GM19238 (cell line): ENCODE results near the gene HABP4.

Experiments
- DNase-seq: peaks from one replicate; pipeline ENCODE4 v3.0.0; 2011; ENCODE audit warnings: low spot score; ENCODE audit not compliant: insufficient read length

HABP4 gene, protein sequence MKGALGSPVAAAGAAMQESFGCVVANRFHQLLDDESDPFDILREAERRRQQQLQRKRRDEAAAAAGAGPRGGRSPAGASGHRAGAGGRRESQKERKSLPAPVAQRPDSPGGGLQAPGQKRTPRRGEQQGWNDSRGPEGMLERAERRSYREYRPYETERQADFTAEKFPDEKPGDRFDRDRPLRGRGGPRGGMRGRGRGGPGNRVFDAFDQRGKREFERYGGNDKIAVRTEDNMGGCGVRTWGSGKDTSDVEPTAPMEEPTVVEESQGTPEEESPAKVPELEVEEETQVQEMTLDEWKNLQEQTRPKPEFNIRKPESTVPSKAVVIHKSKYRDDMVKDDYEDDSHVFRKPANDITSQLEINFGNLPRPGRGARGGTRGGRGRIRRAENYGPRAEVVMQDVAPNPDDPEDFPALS

DNA sequence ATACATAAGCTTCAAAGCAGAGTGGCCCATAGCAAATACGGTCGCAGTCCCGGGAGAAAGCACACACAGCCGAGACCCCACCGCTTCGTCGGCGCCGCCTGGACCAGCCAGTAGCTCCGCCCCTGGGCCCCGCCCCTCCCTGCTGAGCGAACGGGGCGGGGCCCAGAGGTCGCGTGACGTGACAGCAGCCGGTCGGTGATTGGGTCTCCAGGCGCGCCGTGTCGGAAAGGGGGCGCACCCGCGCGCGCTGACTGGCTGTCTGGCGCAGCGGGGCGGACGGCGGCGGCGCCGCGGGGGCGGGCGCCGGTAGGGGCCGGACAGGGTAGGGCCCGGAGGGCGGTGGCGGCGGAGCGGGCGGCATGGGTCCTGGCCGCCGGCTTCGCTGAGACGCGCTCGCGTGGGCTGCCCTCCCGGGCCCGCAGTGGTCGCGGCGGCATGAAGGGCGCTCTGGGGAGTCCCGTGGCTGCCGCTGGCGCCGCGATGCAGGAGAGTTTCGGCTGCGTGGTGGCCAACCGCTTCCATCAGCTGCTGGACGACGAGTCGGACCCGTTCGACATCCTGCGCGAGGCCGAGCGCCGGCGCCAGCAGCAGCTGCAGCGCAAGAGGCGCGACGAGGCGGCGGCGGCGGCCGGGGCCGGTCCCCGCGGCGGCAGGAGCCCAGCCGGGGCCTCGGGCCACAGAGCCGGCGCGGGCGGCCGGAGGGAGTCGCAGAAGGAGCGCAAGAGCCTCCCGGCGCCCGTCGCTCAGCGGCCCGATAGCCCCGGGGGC, at the start of gene HABP4:
TSS of gene HABP4 (plus strand) at position 325 of the 768 bp plus-strand sequence. CDS start at position 436, 111 bp downstream.
- peak; percentile 98 for DNase-seq

DNA sequence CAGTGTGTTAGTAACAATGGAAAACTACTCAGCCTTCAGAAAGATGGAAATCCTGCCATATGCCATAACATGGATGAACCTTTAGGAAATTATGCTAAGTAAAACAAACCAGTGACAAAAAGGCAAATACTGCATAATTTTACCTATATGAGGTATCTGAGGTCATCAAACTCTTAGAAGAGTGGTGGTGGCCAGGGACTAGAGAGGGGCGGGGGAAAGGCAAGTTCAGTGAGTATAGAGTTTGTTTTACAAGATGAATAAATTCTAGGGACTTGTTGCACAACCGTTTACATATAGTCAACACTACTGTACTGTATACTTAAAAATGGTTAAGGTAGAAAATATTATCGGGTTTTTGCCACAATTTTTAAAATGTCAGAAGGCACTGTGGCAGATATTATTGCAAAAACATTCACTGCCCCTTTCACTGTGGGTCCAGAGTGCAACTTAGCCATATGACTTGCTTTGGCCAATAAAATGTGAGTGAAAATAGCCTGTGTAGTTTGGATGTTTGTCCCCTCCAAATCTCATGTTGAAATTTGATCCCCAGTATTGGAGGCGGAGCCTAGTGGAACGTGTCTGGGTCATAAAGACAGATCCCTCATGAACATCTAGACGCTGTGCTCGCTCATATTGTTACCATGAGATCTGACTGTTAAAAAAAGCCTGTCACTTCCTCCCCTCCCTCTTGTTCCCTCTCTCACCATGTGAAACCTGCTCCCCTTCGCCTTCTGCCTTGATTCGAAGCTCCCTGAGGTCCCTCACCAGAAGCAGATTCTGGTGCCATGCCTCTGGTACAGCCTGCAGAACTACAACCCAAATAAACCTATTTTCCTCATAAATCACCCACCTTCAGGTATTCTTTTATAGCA, 41.3 kb upstream of the HABP4 start:
- DNase-seq, result no peak

DNA sequence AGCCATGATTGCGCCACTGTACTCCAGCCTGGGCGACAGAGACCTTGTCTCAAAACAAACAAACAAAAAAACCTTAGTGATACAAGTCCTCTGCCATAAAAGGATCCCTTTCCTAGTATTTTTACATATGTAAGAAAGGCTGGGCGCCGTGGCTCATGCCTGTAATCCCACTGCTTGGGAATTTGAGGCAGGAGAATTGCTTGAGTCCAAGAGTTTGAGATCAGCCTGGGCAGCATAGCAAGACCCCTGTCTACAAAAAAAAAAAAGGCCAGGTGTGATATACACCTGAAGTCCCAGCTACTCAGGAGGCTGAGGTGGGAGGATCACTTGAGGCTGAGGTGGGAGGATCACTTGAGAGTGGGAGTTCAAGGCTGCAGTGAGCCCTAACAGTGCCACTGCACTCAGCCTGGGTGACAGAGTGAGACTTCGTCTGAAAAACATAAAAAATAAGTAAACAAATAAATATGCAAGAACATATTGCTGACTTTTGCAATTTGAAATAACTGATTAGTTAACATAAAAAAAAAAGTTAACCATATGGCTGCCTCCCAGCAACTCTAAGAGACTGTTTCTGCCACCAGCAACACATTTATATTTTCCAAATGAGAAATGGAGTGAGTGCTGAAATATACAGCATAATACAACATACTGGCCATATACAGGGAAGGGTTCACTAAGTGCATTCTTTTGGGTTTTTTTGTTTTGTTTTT, 38.7 kb upstream of the HABP4 start:
- DNase-seq, result no peak

DNA sequence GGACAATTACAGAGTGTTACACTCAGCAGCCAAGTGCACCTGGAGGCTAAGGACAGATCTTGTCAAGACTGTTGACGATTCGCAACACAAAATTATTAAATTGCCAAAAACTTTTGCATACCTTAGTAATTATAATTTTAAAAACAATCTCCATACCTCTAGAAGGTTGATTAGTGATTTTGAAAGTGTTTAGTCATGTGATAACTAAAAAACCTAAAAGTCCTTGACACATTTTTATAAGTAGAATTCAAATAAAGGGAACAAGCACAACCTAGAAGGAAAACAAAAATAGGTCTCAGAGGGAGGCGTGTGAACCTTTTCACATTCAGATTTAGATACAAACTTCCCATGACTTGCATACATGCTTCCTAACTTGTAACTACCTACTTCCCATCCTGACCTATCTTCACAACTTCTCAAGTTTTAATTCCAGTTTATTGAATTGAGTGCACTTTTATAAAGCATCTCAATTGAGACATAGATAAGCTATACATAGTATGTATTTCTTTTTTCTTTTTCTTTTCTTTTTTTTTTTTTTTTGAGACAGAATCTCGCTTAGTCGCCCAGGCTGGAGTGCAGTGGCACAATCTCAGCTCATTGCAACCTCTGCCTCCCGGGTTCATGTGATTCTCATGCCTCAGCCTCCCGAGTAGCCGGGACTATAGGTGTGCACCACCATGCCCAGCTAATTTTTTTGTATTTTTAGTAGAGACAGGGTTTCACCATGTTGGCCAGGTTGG, 37.6 kb upstream of the HABP4 start:
- DNase-seq, result no peak

DNA sequence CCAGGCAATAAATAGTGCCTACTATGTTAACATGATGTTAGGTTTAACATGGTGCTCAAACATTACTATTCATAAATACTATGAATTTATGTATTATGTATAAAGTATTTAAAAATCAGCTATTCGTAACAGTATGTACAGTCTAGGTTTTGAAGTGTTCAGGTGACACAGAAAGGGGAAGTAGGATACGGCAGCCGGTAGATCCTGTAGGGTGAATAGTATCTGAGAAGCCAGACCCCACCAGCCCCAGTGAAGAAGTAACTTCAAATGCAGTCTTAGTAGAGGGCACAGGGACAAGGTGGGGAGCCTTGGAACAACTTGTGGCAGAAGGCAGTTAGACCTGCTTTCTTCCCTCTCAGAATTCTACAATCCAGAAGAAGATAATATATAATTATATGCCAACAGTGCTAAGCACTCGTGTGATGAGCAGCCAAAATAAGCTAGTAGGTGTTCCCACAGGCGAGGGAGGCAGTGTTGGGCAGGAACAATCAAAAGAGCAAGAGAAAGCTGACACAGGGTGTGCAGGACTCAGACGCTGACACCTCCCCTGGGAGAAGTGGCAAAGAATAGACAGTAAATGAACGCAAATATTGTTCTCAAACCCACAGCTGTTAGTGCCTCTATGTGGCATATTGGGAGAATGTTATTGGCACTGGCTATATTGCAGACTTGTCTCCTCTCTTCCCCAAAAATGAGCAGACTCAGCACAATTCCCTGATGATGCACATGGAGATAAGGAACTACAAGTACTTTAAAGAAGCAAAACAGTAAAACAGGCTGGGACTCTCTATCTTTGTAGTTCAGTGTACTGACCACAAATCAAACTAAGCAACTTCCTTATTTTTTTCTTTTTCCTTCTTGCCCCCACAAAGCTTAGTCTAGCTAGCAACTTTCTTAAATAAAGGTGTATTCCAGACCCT, 36.4 kb upstream of the HABP4 start:
- DNase-seq, result no peak

DNA sequence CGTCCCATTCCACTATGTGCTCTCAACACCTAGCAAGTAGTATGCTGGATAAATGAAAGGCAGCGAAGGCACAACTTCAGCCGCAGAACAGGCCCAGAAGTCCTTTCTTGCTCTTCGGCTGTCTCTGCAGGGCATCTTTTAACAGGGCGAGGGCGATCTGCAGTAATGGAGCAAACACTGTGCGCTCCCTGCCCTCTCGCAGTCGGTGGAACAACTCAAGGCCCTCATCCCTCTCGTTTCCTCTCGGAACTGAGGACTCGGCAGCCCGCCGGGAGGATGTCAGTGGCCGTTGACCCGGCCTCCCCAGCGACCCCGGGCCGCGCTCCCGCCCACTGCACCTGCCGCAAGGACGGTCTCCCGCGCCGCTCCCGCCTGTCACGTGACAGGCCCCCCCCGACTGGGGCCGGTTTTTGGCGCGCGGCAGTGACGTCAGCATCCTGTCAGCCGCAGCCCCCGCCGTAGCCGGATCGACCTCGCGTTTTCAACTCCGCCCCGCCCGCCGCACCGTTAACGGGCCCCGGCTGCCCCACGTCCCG, 32.9 kb upstream of the HABP4 start:
- peak; percentile 76 for DNase-seq

DNA sequence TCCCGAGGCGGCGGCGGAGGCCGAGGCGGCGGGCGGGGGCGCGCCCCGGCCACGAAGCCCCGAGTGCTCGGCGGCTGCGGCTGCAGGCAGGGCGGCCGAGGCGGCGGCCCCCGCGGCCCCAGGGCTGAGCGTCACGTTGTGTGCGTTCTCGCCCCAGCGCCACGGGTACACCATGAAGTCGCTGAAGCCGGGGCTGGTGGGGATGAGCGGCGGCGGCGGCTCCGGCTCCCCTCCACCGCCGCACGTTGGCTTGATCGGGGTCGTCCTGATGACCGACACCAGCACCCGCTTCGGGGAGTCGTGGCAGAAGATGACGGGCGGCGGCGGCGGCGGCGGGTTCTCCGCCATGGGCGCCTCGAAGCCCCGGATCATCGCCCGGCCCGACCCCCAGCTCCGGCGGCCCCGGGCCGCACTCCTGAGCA, 32.3 kb upstream of the HABP4 start:
- DNase-seq, result no peak

DNA sequence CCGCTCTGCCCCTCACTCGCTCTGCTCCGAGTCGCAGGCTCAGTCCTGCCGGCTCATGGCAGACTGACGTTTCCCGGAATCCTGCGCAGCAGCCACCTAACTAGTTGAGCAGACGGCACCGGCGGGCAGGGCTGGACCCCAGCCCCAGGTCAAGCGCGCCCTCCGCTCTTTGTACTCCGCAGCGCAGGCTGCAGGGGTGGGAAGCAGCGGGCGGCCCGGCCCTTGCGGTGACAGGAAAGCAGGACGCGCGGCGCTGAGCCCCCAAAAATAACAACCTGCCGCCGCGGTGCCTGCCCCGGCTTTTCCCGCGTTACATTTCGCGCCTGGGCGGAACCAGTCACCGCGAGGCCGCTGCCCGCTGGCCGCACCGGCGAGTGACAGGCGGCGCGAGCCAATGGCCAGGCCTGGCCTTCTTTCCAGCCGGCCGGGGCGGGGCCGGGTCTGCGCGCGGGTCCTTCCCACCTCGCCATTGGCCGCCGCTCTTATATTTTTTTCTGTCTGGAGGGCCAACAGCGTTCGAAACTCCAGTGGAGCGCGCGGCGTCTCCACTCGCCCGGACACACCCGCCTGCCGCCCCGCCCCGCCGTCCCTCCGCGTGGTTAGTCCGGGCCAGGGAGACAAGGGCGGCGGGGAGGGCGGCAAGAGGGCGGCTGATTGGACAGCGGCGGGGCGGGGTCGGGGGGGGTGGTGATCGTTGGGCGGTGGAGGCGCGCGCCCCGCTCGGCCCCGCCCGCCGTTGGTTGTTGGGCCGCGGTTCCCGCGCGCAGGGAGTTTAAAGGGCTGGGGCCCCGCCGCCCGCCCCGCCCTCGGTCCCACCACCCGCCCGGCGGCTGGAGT, 31.7 kb upstream of the HABP4 start, which contains the start of gene ZNF367:
TSS of gene ZNF367 (minus strand) at position 288 of the 837 bp plus-strand sequence. CDS start 338 bp downstream, outside the sequence.
- DNase-seq, result peak; percentile 93

DNA sequence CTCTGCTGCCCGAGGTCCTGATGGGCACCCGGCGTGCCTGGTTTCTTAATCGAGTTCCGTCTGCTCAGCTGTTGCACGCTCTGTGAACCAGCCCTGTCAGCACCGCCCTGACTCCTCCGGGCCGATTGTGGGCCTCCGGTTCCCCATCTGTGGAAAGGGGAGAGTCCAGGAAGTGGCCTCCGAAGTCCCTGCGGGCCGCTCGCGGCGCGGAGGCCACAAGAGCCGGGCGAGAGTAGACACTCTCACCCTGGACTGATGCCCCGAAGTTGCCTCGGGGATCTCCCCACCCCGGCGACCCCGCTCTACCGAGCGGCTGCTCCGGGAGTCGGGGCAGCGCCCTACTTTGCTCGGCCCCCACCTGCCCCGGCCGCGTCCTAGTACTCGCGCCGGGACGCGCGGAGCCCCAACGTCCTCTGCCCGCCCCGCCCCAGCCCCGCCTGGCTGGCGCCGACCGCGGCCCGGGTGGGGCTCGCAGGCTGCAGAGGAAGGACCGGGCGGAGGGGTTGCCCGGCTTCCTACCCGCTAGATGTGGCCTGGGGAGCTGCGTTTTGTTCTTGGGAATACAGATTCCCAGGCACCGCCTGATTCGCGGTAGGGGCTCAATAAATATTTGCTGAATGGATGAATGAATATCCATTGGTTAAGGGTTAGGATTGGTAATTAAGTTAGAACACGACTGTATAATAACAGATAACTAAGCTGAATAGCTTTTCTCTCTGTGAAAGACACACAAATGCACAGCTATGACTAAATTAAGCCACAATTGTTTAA, 30.9 kb upstream of the HABP4 start:
- peak; percentile 47 for DNase-seq

DNA sequence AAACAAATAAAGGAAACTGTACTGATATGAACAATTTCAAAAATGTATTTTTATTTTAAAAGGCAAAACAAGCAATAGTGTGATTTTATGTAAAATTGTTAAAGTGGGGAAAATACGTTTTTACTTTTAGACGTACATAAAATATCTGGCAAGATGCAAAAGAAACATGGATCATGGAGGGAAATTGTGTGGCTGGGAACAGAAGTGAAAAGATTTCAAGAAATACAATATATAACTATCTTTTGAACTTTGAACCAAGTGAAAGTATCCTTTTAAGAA, 30.3 kb upstream of the HABP4 start:
- no peak for DNase-seq

DNA sequence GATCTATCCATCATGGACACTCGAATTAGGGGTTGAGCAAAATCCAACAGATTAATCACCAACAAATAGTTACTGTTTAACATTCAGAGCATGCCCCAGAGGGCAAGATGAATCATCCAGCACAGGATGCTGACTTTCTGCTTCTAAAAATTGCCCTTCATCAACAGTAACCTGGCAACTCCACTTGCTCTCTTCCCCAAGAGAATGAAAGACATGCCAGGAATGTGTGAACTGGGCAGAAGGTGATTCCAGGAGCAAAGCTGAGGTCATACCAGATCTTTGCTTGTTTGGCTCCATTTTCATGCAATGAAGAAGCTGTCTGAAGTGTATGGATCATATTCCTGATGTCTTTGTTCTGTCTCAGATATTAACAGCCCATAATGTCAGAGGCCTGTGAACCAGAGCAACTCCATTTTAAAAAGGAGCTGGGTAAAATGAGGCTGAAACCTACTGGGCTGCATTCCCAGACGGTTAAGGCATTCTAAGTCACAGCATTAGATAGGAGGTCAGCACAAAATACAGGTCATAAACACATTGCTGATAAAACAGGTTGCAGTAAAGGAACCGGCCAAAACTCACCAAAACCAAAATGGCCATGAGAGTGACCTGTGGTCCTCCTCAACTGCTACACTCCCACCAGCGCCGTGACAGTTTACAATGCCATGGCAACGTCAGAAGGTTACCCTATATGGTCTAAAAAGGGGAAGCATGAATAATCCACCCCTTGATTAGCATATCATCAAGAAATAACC, 29.3 kb upstream of the HABP4 start:
- DNase-seq, result peak; percentile 24

DNA sequence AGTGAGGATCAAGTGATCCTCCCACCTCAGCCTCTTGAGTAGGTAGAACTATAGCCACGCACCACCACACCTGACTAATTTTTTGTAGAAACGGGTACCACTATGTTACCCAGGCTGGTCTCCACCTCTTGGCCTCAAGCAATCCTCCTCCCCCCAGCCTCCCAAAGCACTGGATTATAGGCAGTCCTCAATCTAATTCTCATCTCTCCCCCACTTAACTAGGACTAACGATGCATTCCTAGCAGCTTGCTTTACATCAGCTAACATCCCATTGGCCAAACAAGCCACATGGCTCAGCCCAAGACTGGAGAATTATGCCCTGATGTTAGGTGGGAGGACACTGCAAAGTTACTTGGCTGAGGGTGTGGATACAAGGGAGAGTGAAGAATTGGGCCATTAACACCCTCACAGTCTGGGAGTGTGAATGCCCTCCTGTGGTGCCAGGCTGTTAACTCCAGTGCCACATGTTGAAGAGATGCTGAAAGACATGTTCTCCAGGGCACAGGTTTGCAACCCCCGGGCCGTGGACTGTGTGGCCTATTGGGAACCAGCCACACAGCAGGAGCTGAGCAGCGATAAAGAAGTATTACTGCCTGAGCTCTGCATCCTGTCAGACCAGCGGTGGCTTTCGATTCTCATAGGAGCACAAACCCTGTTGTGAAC, 26.5 kb upstream of the HABP4 start:
- DNase-seq, result no peak

DNA sequence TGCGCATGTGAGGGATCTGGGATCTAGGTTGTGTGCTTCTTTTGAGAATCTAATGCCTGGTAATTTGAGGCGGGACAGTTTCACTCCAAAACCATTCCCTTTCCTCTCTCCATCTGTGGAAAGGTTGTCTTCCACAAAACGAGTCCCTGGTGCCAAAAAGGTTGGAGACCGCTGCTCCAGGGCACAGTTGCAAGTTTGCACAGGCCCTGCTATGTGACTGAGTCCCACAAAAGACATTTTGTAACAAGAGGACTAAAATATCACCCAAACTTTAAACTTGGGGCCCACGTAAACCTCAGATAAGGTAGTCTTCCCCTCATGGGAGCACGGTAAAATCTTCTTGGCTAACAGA, 26.0 kb upstream of the HABP4 start:
- no peak for DNase-seq

DNA sequence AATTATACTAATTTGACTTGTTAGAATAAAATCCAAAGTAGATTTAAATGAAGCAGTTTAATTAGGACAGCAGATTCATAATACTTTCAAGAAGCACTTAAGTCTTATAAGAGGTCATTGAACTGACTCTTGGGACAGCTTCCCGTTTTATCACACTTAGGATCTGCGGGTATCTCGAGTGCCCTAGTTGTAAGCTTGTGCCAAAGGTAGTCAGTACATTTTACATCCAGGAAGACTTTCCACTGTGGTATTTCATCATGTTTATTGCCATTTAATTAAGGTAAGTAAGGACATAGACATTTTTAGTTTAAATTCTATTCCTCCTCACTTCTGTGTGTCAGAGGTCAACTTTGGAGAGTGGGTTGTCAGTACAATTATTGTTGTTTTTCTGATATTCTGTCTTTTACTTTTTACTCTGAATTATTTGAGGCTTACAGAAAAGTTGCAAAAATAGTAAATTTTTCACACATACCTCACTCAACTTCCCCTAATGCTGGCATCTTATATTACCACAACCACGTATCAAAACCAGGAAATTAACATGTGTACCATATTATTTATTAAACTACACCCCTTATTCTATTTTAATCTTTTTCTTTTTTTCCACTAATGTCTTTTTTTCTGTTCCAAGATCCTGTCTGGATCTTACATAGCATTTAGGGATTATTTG, 24.3 kb upstream of the HABP4 start:
- DNase-seq, result no peak

DNA sequence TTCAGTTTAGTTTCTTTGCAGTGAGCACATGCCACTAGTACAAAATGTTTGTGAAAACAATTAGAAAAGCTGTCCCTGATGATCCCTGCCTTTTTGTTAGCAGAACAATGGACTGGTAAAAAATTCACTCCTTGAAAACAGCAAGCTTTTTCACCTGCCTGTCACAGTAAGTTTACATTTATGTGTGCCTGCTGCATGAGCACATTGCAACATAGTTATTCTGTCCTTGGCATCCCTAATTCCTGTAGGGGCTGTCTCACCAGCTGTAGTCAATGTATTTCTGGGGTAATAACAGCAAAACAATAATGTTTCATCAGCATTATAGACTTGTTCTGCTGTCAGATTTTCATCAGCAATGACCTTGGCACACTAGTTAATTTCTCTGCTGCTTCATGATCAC, 20.2 kb upstream of the HABP4 start:
- DNase-seq, result no peak

DNA sequence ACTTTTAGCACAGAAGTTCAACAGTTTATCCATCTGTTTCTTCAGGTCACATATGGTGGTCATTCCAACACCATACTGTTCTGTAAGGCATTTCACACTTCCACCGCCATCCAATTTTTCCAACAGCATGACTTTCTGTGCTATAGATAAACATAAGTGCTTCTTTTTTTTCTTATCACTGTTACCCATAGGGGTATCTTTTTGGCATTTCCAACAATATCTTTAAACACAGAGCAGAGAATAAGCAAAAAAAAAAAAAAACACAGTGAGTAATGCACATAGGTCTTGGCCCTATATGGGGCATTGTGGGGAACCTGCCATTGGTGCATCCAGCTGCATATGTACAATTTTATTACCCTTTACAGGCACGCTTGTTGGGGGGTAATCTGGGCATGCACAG, 19.6 kb upstream of the HABP4 start:
- DNase-seq, result no peak
